Neural cell (in vitro differentiated cells): ENCODE data around the gene MAMSTR.

Experiments
- EZH2 ChIP-seq: fragments of 200-600, 300-800 bp; shearing (Covaris generic), sonication (generic); IDR thresholded peaks from 2 replicates; pipeline ENCODE4 v1.6.1; 2014; ENCODE audit warnings: antibody characterized with exemption, low read length, borderline replicate concordance, mild to moderate bottlenecking; ENCODE audit not compliant: insufficient read depth, poor library complexity, severe bottlenecking
- RAD21 ChIP-seq: fragments of 450-650 bp; conservative IDR thresholded peaks from 2 replicates; pipeline ENCODE4 v1.6.1; 2014; ENCODE audit warnings: antibody characterized with exemption, mild to moderate bottlenecking, moderate library complexity
- TAF1 ChIP-seq: IDR thresholded peaks from 2 replicates; pipeline ENCODE4 v1.6.1; 2012; ENCODE audit warnings: low read depth
- TF ChIP-seq, protein P1 (sequence below): fragments of 450-650 bp; IDR thresholded peaks from 2 replicates; pipeline ENCODE4 v1.5.1; 2014; ENCODE audit warnings: antibody characterized with exemption, mild to moderate bottlenecking, moderate library complexity; ENCODE audit not compliant: poor library complexity, severe bottlenecking

- TF ChIP-seq RAD21, result no peak
- TF ChIP-seq, protein P1, sequence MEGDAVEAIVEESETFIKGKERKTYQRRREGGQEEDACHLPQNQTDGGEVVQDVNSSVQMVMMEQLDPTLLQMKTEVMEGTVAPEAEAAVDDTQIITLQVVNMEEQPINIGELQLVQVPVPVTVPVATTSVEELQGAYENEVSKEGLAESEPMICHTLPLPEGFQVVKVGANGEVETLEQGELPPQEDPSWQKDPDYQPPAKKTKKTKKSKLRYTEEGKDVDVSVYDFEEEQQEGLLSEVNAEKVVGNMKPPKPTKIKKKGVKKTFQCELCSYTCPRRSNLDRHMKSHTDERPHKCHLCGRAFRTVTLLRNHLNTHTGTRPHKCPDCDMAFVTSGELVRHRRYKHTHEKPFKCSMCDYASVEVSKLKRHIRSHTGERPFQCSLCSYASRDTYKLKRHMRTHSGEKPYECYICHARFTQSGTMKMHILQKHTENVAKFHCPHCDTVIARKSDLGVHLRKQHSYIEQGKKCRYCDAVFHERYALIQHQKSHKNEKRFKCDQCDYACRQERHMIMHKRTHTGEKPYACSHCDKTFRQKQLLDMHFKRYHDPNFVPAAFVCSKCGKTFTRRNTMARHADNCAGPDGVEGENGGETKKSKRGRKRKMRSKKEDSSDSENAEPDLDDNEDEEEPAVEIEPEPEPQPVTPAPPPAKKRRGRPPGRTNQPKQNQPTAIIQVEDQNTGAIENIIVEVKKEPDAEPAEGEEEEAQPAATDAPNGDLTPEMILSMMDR, result no peak
- TF ChIP-seq TAF1, result no peak
- TF ChIP-seq EZH2, result no peak
These were observed 14.1 kb downstream of the MAMSTR start for GRCh38 chr19:48705431-48705830.
